HepG2 (cell line): Measurements from ENCODE around the gene KIF5B. TPM values are rescaled to one million over a fixed set of nuclear protein-coding genes. Genes with fewer than 3 reads are reported as not detected.

ENCODE experiments used
- CCAR2 ChIP-seq: fragments of 200-400 bp; formaldehyde crosslinking; optimal IDR thresholded peaks from 2 replicates; pipeline ENCODE3; 2018; ENCODE audit warnings: low read depth, mild to moderate bottlenecking, low read length, moderate library complexity
- CHD2 ChIP-seq: IDR thresholded peaks from 2 replicates; pipeline ENCODE4 v1.6.1; 2011; ENCODE audit warnings: low read depth, low read length, improper control_type of control experiment
- FLYWCH1 ChIP-seq: sonication (generic); formaldehyde crosslinking; IDR thresholded peaks from 2 replicates; pipeline ENCODE4 v1.8.1; 2023; ENCODE audit warnings: mild to moderate bottlenecking, missing genetic modification reagents
- HNF4G ChIP-seq, 2 experiments: sonication (generic) in 1 of 2; formaldehyde crosslinking in 1 of 2; IDR thresholded peaks; 2 replicates each; pipeline versions ENCODE4 v1.4.0 to v1.6.1; 2011 to 2020; ENCODE audit warnings: borderline replicate concordance in 2 of 2, low read depth in 2 of 2, mild to moderate bottlenecking in 2 of 2, low read length in 1 of 2, missing genetic modification reagents in 1 of 2, moderate library complexity in 1 of 2
- KAT8 ChIP-seq: IDR thresholded peaks from 2 replicates; pipeline ENCODE4 v1.6.1; 2016; ENCODE audit warnings: missing genetic modification reagents, missing compliant biosample characterization
- KDM5A ChIP-seq: fragments of 200-600 bp; sonication (generic); IDR thresholded peaks from 2 replicates; pipeline ENCODE4 v1.7.0; 2018; ENCODE audit warnings: antibody characterized with exemption, mild to moderate bottlenecking, low read length, borderline replicate concordance
- PATZ1 ChIP-seq: sonication (generic); formaldehyde crosslinking; IDR thresholded peaks from 2 replicates; pipeline ENCODE4 v1.4.0; 2020; ENCODE audit warnings: missing genetic modification reagents
- POGZ ChIP-seq: sonication (generic); formaldehyde crosslinking; IDR thresholded peaks from 2 replicates; pipeline ENCODE4 v1.4.0; 2020; ENCODE audit warnings: mild to moderate bottlenecking, missing genetic modification reagents
- PTBP1 ChIP-seq: fragments of 200-400 bp; formaldehyde crosslinking; IDR thresholded peaks from 2 replicates; pipeline ENCODE4 v1.6.1; 2018; ENCODE audit warnings: low read length, low read depth; ENCODE audit not compliant: poor library complexity, severe bottlenecking
- RARG ChIP-seq: sonication (generic); formaldehyde crosslinking; IDR thresholded peaks from 2 replicates; pipeline ENCODE4 v1.4.0; 2020; ENCODE audit warnings: low read depth, mild to moderate bottlenecking, missing genetic modification reagents
- SAP130 ChIP-seq: IDR thresholded peaks from 2 replicates; pipeline ENCODE4 v1.6.1; 2016; ENCODE audit warnings: low read depth
- SP5 ChIP-seq: IDR thresholded peaks from 2 replicates; pipeline ENCODE4 v1.6.1; 2016; ENCODE audit warnings: low read depth, borderline replicate concordance
- TAF1 ChIP-seq: sonication (generic); formaldehyde crosslinking; IDR thresholded peaks from 2 replicates; pipeline ENCODE4 v1.4.0; 2020; ENCODE audit warnings: missing genetic modification reagents
- THYN1 ChIP-seq: sonication (generic); formaldehyde crosslinking; IDR thresholded peaks from 2 replicates; pipeline ENCODE4 v1.8.1; 2023; ENCODE audit warnings: low read depth, mild to moderate bottlenecking, moderate library complexity, missing genetic modification reagents, borderline replicate concordance
- ZFX ChIP-seq: sonication (generic); formaldehyde crosslinking; IDR thresholded peaks from 2 replicates; pipeline ENCODE4 v1.4.0; 2020; ENCODE audit warnings: mild to moderate bottlenecking, low read depth, missing genetic modification reagents, moderate library complexity
- ZNF138 ChIP-seq: sonication (generic); formaldehyde crosslinking; IDR thresholded peaks from 2 replicates; pipeline ENCODE4 v1.5.0; 2020; ENCODE audit warnings: mild to moderate bottlenecking, low read depth, missing genetic modification reagents
- ZNF20 ChIP-seq: sonication (generic); formaldehyde crosslinking; IDR thresholded peaks from 2 replicates; pipeline ENCODE4 v1.4.0; 2020; ENCODE audit warnings: mild to moderate bottlenecking, moderate library complexity, missing genetic modification reagents
- ZNF264 ChIP-seq: sonication (generic); formaldehyde crosslinking; IDR thresholded peaks from 2 replicates; pipeline ENCODE4 v1.4.0; 2020; ENCODE audit warnings: missing genetic modification reagents
- ZNF331 ChIP-seq: sonication (generic); formaldehyde crosslinking; IDR thresholded peaks from 2 replicates; pipeline ENCODE4 v1.4.0; 2020; ENCODE audit warnings: missing genetic modification reagents
- ZNF460 ChIP-seq: sonication (generic); formaldehyde crosslinking; IDR thresholded peaks from 2 replicates; pipeline ENCODE4 v1.5.1; 2020; ENCODE audit warnings: missing genetic modification reagents, mild to moderate bottlenecking, borderline replicate concordance
- ZNF503 ChIP-seq: sonication (generic); formaldehyde crosslinking; IDR thresholded peaks from 2 replicates; pipeline ENCODE4 v1.4.0; 2020; ENCODE audit warnings: missing genetic modification reagents
- ZNF558 ChIP-seq: sonication (generic); formaldehyde crosslinking; IDR thresholded peaks from 2 replicates; pipeline ENCODE4 v1.9.0; 2022; ENCODE audit warnings: mild to moderate bottlenecking, missing genetic modification reagents, borderline replicate concordance
- ZNF784 ChIP-seq: sonication (generic); formaldehyde crosslinking; IDR thresholded peaks from 2 replicates; pipeline ENCODE4 v1.5.1; 2020; ENCODE audit warnings: missing genetic modification reagents, mild to moderate bottlenecking, borderline replicate concordance
- polyA plus RNA-seq, 8 experiments: library from polyadenylated mRNA; depleted of rRNA in 3 of 8; stranded (reverse) in 7 of 8; unstranded in 1 of 8; fragments of >200 nt; fragmentation: Illumina TruSeq in 4 of 8; extraction: Trizol in 4 of 8; gene quantifications; 2 replicates each; pipeline versions ENCODE4 v1.2.1 to v1.2.3, GENCODE V29; 2011 to 2016; ENCODE audit warnings: low read depth in 4 of 8, missing spikeins in 1 of 8, mixed read lengths in 1 of 8; ENCODE audit not compliant: insufficient read depth in 1 of 8
- total RNA-seq, 5 experiments: library from RNA; depleted of rRNA; stranded (reverse); fragments of >200 nt; fragmentation: Illumina TruSeq; extraction: Trizol; gene quantifications; 2 replicates each; pipeline ENCODE4 v1.2.3, GENCODE V29; 2016; ENCODE audit warnings: low read depth in 1 of 5
- TF ChIP-seq, protein P1 (sequence below): sonication (generic); formaldehyde crosslinking; IDR thresholded peaks from 2 replicates; pipeline ENCODE4 v1.4.0; 2020; ENCODE audit warnings: missing genetic modification reagents, mild to moderate bottlenecking, borderline replicate concordance

Gene KIF5B
- total and polyA plus RNA-seq, 2 of the 13 experiments (the other 11 are each of a cell fraction or from before 2014, with no cell fraction given) = 34.3 to 133 TPM

- peak; percentile 70; the same call in 1 of the 2 replicates for TF ChIP-seq PATZ1 (CRISPR knock-in tag)
- peak; percentile 35; the same call in 1 of the 2 replicates for TF ChIP-seq ZFX (CRISPR knock-in tag)
- TF ChIP-seq CCAR2 = no peak
- TF ChIP-seq ZNF784 = no peak
- TF ChIP-seq ZNF138 (CRISPR knock-in tag) = no peak
- no peak for TF ChIP-seq TAF1
- TF ChIP-seq ZNF20 (CRISPR knock-in tag) = no peak
- no peak for TF ChIP-seq ZNF460 (CRISPR knock-in tag)
- TF ChIP-seq HNF4G (IDR thresholded peaks at IDR 0.05; ENCODE audit: borderline replicate concordance, low read depth, low read length) = peak; percentile 80
- TF ChIP-seq HNF4G (CRISPR knock-in tag; IDR thresholded peaks at IDR 0.05; ENCODE audit: borderline replicate concordance, low read depth) = no peak; the same call in 1 of the 2 replicates
- no peak for TF ChIP-seq PTBP1
- TF ChIP-seq, protein P1, sequence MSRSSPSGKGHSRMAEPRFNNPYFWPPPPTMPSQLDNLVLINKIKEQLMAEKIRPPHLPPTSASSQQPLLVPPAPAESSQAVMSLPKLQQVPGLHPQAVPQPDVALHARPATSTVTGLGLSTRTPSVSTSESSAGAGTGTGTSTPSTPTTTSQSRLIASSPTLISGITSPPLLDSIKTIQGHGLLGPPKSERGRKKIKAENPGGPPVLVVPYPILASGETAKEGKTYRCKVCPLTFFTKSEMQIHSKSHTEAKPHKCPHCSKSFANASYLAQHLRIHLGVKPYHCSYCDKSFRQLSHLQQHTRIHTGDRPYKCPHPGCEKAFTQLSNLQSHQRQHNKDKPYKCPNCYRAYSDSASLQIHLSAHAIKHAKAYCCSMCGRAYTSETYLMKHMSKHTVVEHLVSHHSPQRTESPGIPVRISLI (CRISPR knock-in tag) = peak; percentile 61; the same call in 1 of the 2 replicates
- peak; percentile 63 for TF ChIP-seq KAT8
- no peak for TF ChIP-seq THYN1
- peak; percentile 67; the same call in 1 of the 2 replicates for TF ChIP-seq ZNF503 (CRISPR knock-in tag)
- TF ChIP-seq ZNF331 (CRISPR knock-in tag) = peak; percentile 63
- no peak for TF ChIP-seq RARG
- TF ChIP-seq FLYWCH1 (CRISPR knock-in tag) = no peak
- peak; percentile 79 for TF ChIP-seq SAP130
- TF ChIP-seq SP5 (CRISPR knock-in tag) = peak; percentile 64; the same call in 1 of the 2 replicates
- peak; percentile 60; the same call in 1 of the 2 replicates for TF ChIP-seq ZNF558 (CRISPR knock-in tag)
- TF ChIP-seq ZNF264 (CRISPR knock-in tag) = no peak; the same call in 1 of the 2 replicates
- TF ChIP-seq KDM5A = no peak
- no peak for TF ChIP-seq CHD2
- TF ChIP-seq POGZ (CRISPR knock-in tag) = peak; percentile 69
Observed at GRCh38 chr10:32105782-32106382, 49.7 kb upstream of the KIF5B start (continued).
